Breast epithelium (tissue), 3 donors: ENCODE measurements around the gene DGKI.

Experiments
- POLR2A ChIP-seq: fragments of 450-650 bp; IDR thresholded peaks from one replicate; pipeline ENCODE4 v1.6.1; 2016; ENCODE audit warnings: antibody characterized with exemption, mild to moderate bottlenecking, moderate library complexity
- TF ChIP-seq, protein P1 (sequence below), 3 donors: fragments of 450-650 bp; IDR thresholded peaks; one replicate each; pipeline ENCODE4 v1.5.1; 2016 to 2017; ENCODE audit warnings: antibody characterized with exemption in 3 of 3, mild to moderate bottlenecking in 3 of 3, moderate library complexity in 3 of 3

GRCh38 chr7:137755846-137756651, 90.7 kb downstream of the DGKI start:
- TF ChIP-seq, protein P1, sequence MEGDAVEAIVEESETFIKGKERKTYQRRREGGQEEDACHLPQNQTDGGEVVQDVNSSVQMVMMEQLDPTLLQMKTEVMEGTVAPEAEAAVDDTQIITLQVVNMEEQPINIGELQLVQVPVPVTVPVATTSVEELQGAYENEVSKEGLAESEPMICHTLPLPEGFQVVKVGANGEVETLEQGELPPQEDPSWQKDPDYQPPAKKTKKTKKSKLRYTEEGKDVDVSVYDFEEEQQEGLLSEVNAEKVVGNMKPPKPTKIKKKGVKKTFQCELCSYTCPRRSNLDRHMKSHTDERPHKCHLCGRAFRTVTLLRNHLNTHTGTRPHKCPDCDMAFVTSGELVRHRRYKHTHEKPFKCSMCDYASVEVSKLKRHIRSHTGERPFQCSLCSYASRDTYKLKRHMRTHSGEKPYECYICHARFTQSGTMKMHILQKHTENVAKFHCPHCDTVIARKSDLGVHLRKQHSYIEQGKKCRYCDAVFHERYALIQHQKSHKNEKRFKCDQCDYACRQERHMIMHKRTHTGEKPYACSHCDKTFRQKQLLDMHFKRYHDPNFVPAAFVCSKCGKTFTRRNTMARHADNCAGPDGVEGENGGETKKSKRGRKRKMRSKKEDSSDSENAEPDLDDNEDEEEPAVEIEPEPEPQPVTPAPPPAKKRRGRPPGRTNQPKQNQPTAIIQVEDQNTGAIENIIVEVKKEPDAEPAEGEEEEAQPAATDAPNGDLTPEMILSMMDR (IDR thresholded peaks at IDR 0.05) = no peak
- TF ChIP-seq POLR2A = no peak
